WTC11 (cell line): ENCODE results near the gene SMPD2. TPM values are rescaled to one million over a fixed set of nuclear protein-coding genes. Genes with fewer than 3 reads are reported as not detected.

ENCODE experiments used
- ATAC-seq: fragments of 200-7000 bp; cut with Tn5 transposase; 2 replicates; pipeline ENCODE4 v1.10.0; 2021; ENCODE audit warnings: mild to moderate bottlenecking, moderate library complexity
- CTCF ChIA-PET: fragments of 300-600 bp; sonication (Branson Sonifier 250); formaldehyde crosslinking; loops from one replicate; lab custom pipeline; 2021; ENCODE audit warnings: antibody characterized with exemption; lab: Charles Lee
- POLR2A ChIA-PET: fragments of 350-600 bp; sonication (Branson Sonifier 250); formaldehyde crosslinking; loops from one replicate; lab custom pipeline; 2021; ENCODE audit warnings: antibody characterized with exemption; lab: Charles Lee
- DNase-seq: peaks from one replicate; pipeline ENCODE4 v3.0.0; 2021; ENCODE audit warnings: low spot score
- H3K27ac Mint-ChIP-seq: 2 replicates; pipeline ENCODE4 v1.8.0; 2021; ENCODE audit warnings: mixed read lengths
- H3K27me3 Mint-ChIP-seq: 2 replicates; pipeline ENCODE4 v1.8.0; 2021; ENCODE audit warnings: low read depth, mild to moderate bottlenecking, moderate library complexity, mixed read lengths
- H3K36me3 Mint-ChIP-seq: 2 replicates; pipeline ENCODE4 v1.8.0; 2021; ENCODE audit warnings: mixed read lengths
- H3K4me1 Mint-ChIP-seq: 2 replicates; pipeline ENCODE4 v1.8.0; 2022; ENCODE audit warnings: mixed read lengths
- H3K4me3 Mint-ChIP-seq: 2 replicates; pipeline ENCODE4 v1.8.0; 2021; ENCODE audit warnings: mild to moderate bottlenecking, moderate library complexity, mixed read lengths
- H3K9me3 Mint-ChIP-seq: 2 replicates; pipeline ENCODE4 v1.8.0; 2021; ENCODE audit warnings: mixed read lengths
- ATF1 ChIP-seq: sonication (generic); formaldehyde crosslinking; IDR thresholded peaks from 2 replicates; pipeline ENCODE4 v1.8.1; 2023; ENCODE audit warnings: mild to moderate bottlenecking, moderate library complexity, missing genetic modification reagents
- CREM ChIP-seq: sonication (generic); formaldehyde crosslinking; IDR thresholded peaks from 2 replicates; pipeline ENCODE4 v1.8.1; 2022; ENCODE audit warnings: mild to moderate bottlenecking, missing genetic modification reagents, moderate library complexity
- ELF4 ChIP-seq: sonication (generic); formaldehyde crosslinking; IDR thresholded peaks from 2 replicates; pipeline ENCODE4 v1.8.1; 2022; ENCODE audit warnings: low read depth, mild to moderate bottlenecking, moderate library complexity, missing genetic modification reagents
- EMX1 ChIP-seq: fragments of 250-450 bp; sonication (Bioruptor Pico); IDR thresholded peaks from 2 replicates; pipeline ENCODE4 v1.8.0; 2021; ENCODE audit warnings: mild to moderate bottlenecking
- JAZF1 ChIP-seq: fragments of 250-450 bp; sonication (Bioruptor Pico); IDR thresholded peaks from 2 replicates; pipeline ENCODE4 v1.9.0; 2021; ENCODE audit warnings: moderate library complexity, mild to moderate bottlenecking, inconsistent platforms
- NR3C1 ChIP-seq: sonication (generic); formaldehyde crosslinking; conservative IDR thresholded peaks from 2 replicates; pipeline ENCODE4 v1.8.1; 2023; ENCODE audit warnings: low read depth, mild to moderate bottlenecking, missing genetic modification reagents
- SMAD3 ChIP-seq: sonication (generic); formaldehyde crosslinking; IDR thresholded peaks from 2 replicates; pipeline ENCODE4 v1.8.0; 2022; ENCODE audit warnings: missing genetic modification reagents, mild to moderate bottlenecking, borderline replicate concordance
- TCF7 ChIP-seq: sonication (generic); formaldehyde crosslinking; IDR thresholded peaks from 2 replicates; pipeline ENCODE4 v1.8.0; 2022; ENCODE audit warnings: mild to moderate bottlenecking, low read depth, missing genetic modification reagents, moderate library complexity
- TP53 ChIP-seq: sonication (generic); formaldehyde crosslinking; IDR thresholded peaks from 2 replicates; pipeline ENCODE4 v1.8.1; 2023; ENCODE audit warnings: mild to moderate bottlenecking, missing genetic modification reagents
- ZNF121 ChIP-seq: sonication (generic); formaldehyde crosslinking; IDR thresholded peaks from 2 replicates; pipeline ENCODE4 v1.8.0; 2023; ENCODE audit warnings: missing genetic modification reagents
- ZNF416 ChIP-seq: fragments of 250-450 bp; sonication (Bioruptor Pico); IDR thresholded peaks from 2 replicates; pipeline ENCODE4 v1.9.0; 2021; ENCODE audit warnings: mild to moderate bottlenecking, inconsistent platforms
- total RNA-seq: library from RNA; stranded (reverse); gene quantifications from 3 replicates; pipeline ENCODE4 v1.2.3, GENCODE V29; 2021
- TF ChIP-seq, protein P1 (sequence below): sonication (generic); formaldehyde crosslinking; IDR thresholded peaks from 2 replicates; pipeline ENCODE4 v1.8.0; 2023; ENCODE audit warnings: missing genetic modification reagents, mild to moderate bottlenecking, borderline replicate concordance
- TF ChIP-seq, protein P2 (sequence below): sonication (generic); formaldehyde crosslinking; IDR thresholded peaks from 2 replicates; pipeline ENCODE4 v1.8.1; 2022; ENCODE audit warnings: low read depth, mild to moderate bottlenecking, moderate library complexity, missing genetic modification reagents, borderline replicate concordance
- TF ChIP-seq, protein P3 (sequence below): sonication (generic); formaldehyde crosslinking; IDR thresholded peaks from 2 replicates; pipeline ENCODE4 v1.8.0; 2022; ENCODE audit warnings: mild to moderate bottlenecking, missing genetic modification reagents
- TF ChIP-seq, protein P4 (sequence below): fragments of 250-450 bp; sonication (Bioruptor Pico); IDR thresholded peaks from 2 replicates; pipeline ENCODE4 v1.9.0; 2021; ENCODE audit warnings: mild to moderate bottlenecking
- TF ChIP-seq, protein P5 (sequence below): sonication (generic); formaldehyde crosslinking; IDR thresholded peaks from 2 replicates; pipeline ENCODE4 v1.8.0; 2023; ENCODE audit warnings: mild to moderate bottlenecking, missing genetic modification reagents
- TF ChIP-seq, protein P6 (sequence below): sonication (generic); formaldehyde crosslinking; IDR thresholded peaks from 2 replicates; pipeline ENCODE4 v1.8.1; 2023; ENCODE audit warnings: mild to moderate bottlenecking, missing genetic modification reagents, moderate library complexity
- TF ChIP-seq, protein P7 (sequence below): sonication (generic); formaldehyde crosslinking; IDR thresholded peaks from 2 replicates; pipeline ENCODE4 v1.8.1; 2022; ENCODE audit warnings: low read depth, missing genetic modification reagents, borderline replicate concordance
- TF ChIP-seq, protein P8 (sequence below): sonication (generic); formaldehyde crosslinking; IDR thresholded peaks from 2 replicates; pipeline ENCODE4 v1.8.0; 2023; ENCODE audit warnings: missing genetic modification reagents

Gene SMPD2
- total RNA-seq, 1 experiment from 2014 or later, result 13.1 TPM

DNA sequence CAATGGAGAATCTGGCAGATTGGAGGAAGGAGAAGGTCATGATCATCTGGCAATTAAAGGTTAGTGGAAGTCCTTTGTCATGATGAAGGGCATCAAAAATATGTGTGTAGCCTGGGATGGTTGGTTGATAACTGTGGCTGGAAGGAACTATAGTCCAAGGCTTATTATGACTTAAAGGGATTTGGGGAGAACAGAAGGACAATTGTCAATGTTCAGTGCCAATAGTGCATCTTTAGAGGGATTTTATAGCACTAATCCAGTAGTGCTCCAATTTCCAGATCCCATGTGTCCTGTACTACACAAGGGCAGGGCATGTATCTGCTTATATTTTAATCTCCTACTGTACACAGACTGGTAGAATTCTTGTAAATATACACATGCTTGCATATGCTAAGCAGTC, 47.5 kb downstream of the SMPD2 start (continued):
- TF ChIP-seq, protein P1, sequence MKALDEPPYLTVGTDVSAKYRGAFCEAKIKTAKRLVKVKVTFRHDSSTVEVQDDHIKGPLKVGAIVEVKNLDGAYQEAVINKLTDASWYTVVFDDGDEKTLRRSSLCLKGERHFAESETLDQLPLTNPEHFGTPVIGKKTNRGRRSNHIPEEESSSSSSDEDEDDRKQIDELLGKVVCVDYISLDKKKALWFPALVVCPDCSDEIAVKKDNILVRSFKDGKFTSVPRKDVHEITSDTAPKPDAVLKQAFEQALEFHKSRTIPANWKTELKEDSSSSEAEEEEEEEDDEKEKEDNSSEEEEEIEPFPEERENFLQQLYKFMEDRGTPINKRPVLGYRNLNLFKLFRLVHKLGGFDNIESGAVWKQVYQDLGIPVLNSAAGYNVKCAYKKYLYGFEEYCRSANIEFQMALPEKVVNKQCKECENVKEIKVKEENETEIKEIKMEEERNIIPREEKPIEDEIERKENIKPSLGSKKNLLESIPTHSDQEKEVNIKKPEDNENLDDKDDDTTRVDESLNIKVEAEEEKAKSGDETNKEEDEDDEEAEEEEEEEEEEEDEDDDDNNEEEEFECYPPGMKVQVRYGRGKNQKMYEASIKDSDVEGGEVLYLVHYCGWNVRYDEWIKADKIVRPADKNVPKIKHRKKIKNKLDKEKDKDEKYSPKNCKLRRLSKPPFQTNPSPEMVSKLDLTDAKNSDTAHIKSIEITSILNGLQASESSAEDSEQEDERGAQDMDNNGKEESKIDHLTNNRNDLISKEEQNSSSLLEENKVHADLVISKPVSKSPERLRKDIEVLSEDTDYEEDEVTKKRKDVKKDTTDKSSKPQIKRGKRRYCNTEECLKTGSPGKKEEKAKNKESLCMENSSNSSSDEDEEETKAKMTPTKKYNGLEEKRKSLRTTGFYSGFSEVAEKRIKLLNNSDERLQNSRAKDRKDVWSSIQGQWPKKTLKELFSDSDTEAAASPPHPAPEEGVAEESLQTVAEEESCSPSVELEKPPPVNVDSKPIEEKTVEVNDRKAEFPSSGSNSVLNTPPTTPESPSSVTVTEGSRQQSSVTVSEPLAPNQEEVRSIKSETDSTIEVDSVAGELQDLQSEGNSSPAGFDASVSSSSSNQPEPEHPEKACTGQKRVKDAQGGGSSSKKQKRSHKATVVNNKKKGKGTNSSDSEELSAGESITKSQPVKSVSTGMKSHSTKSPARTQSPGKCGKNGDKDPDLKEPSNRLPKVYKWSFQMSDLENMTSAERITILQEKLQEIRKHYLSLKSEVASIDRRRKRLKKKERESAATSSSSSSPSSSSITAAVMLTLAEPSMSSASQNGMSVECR (CRISPR knock-in tag), result no peak
- TF ChIP-seq, protein P2, sequence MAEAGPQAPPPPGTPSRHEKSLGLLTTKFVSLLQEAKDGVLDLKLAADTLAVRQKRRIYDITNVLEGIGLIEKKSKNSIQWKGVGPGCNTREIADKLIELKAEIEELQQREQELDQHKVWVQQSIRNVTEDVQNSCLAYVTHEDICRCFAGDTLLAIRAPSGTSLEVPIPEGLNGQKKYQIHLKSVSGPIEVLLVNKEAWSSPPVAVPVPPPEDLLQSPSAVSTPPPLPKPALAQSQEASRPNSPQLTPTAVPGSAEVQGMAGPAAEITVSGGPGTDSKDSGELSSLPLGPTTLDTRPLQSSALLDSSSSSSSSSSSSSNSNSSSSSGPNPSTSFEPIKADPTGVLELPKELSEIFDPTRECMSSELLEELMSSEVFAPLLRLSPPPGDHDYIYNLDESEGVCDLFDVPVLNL (CRISPR knock-in tag), result no peak
- TF ChIP-seq, protein P3, sequence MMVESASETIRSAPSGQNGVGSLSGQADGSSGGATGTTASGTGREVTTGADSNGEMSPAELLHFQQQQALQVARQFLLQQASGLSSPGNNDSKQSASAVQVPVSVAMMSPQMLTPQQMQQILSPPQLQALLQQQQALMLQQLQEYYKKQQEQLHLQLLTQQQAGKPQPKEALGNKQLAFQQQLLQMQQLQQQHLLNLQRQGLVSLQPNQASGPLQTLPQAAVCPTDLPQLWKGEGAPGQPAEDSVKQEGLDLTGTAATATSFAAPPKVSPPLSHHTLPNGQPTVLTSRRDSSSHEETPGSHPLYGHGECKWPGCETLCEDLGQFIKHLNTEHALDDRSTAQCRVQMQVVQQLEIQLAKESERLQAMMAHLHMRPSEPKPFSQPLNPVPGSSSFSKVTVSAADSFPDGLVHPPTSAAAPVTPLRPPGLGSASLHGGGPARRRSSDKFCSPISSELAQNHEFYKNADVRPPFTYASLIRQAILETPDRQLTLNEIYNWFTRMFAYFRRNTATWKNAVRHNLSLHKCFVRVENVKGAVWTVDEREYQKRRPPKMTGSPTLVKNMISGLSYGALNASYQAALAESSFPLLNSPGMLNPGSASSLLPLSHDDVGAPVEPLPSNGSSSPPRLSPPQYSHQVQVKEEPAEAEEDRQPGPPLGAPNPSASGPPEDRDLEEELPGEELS (CRISPR knock-in tag), result no peak
- TF ChIP-seq ZNF416 (CRISPR knock-in tag) (no peak), SMAD3 (no peak), TCF7 (CRISPR knock-in tag) (no peak)
- TF ChIP-seq, protein P4, sequence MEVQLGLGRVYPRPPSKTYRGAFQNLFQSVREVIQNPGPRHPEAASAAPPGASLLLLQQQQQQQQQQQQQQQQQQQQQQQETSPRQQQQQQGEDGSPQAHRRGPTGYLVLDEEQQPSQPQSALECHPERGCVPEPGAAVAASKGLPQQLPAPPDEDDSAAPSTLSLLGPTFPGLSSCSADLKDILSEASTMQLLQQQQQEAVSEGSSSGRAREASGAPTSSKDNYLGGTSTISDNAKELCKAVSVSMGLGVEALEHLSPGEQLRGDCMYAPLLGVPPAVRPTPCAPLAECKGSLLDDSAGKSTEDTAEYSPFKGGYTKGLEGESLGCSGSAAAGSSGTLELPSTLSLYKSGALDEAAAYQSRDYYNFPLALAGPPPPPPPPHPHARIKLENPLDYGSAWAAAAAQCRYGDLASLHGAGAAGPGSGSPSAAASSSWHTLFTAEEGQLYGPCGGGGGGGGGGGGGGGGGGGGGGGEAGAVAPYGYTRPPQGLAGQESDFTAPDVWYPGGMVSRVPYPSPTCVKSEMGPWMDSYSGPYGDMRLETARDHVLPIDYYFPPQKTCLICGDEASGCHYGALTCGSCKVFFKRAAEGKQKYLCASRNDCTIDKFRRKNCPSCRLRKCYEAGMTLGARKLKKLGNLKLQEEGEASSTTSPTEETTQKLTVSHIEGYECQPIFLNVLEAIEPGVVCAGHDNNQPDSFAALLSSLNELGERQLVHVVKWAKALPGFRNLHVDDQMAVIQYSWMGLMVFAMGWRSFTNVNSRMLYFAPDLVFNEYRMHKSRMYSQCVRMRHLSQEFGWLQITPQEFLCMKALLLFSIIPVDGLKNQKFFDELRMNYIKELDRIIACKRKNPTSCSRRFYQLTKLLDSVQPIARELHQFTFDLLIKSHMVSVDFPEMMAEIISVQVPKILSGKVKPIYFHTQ (CRISPR knock-in tag), result no peak

DNA sequence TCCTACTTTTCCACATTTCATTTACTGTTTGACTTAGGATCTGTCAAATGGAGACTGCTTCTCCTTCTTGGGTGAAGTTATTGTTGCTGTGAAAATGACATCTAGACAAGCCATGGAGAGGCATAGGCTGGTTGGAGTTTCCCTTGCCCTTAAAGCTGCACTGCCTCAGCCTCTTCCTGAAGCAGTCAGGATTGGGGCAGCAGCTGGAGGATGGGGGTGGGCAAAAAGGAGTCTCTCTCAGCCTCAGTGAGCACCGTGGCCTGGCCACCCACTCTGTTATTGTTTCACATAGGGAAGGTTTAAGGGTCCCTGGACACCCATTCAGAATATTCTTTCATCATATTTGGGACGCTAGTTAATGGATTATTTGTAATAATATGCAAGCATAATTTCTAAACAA, 50.2 kb downstream of the SMPD2 start:
- no peaks in the 10 kb centered on the region for H3K36me3 Mint-ChIP-seq
- CTCF ChIA-PET, result interaction anchor here (0.7 to 2.5 kb wide), 6 partner anchors 10 to 868 kb away, joined by 4 to 10 read pairs (median 6); no protein-coding TSS in a partner anchor
- H3K9me3 Mint-ChIP-seq, result no peaks in the 10 kb centered on the region
- no peaks in the 10 kb centered on the region for H3K27me3 Mint-ChIP-seq
- no peak for TF ChIP-seq TP53 (CRISPR knock-in tag)
- no peak for TF ChIP-seq JAZF1 (CRISPR knock-in tag)
- no peak for TF ChIP-seq NR3C1 (CRISPR knock-in tag)
- TF ChIP-seq ELF4 (CRISPR knock-in tag), result no peak
- TF ChIP-seq, protein P5, sequence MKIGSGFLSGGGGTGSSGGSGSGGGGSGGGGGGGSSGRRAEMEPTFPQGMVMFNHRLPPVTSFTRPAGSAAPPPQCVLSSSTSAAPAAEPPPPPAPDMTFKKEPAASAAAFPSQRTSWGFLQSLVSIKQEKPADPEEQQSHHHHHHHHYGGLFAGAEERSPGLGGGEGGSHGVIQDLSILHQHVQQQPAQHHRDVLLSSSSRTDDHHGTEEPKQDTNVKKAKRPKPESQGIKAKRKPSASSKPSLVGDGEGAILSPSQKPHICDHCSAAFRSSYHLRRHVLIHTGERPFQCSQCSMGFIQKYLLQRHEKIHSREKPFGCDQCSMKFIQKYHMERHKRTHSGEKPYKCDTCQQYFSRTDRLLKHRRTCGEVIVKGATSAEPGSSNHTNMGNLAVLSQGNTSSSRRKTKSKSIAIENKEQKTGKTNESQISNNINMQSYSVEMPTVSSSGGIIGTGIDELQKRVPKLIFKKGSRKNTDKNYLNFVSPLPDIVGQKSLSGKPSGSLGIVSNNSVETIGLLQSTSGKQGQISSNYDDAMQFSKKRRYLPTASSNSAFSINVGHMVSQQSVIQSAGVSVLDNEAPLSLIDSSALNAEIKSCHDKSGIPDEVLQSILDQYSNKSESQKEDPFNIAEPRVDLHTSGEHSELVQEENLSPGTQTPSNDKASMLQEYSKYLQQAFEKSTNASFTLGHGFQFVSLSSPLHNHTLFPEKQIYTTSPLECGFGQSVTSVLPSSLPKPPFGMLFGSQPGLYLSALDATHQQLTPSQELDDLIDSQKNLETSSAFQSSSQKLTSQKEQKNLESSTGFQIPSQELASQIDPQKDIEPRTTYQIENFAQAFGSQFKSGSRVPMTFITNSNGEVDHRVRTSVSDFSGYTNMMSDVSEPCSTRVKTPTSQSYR (CRISPR knock-in tag), result no peak
- TF ChIP-seq ZNF121 (CRISPR knock-in tag), result no peak
- TF ChIP-seq EMX1, result no peak
- TF ChIP-seq, protein P6, sequence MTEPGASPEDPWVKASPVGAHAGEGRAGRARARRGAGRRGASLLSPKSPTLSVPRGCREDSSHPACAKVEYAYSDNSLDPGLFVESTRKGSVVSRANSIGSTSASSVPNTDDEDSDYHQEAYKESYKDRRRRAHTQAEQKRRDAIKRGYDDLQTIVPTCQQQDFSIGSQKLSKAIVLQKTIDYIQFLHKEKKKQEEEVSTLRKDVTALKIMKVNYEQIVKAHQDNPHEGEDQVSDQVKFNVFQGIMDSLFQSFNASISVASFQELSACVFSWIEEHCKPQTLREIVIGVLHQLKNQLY (CRISPR knock-in tag), result no peak
- TF ChIP-seq ATF1 (CRISPR knock-in tag), result no peak
- no peak for TF ChIP-seq TCF7 (CRISPR knock-in tag)
- TF ChIP-seq CREM (CRISPR knock-in tag), result no peak
- TF ChIP-seq, protein P7, sequence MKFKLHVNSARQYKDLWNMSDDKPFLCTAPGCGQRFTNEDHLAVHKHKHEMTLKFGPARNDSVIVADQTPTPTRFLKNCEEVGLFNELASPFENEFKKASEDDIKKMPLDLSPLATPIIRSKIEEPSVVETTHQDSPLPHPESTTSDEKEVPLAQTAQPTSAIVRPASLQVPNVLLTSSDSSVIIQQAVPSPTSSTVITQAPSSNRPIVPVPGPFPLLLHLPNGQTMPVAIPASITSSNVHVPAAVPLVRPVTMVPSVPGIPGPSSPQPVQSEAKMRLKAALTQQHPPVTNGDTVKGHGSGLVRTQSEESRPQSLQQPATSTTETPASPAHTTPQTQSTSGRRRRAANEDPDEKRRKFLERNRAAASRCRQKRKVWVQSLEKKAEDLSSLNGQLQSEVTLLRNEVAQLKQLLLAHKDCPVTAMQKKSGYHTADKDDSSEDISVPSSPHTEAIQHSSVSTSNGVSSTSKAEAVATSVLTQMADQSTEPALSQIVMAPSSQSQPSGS (CRISPR knock-in tag), result no peak
- TF ChIP-seq, protein P8, sequence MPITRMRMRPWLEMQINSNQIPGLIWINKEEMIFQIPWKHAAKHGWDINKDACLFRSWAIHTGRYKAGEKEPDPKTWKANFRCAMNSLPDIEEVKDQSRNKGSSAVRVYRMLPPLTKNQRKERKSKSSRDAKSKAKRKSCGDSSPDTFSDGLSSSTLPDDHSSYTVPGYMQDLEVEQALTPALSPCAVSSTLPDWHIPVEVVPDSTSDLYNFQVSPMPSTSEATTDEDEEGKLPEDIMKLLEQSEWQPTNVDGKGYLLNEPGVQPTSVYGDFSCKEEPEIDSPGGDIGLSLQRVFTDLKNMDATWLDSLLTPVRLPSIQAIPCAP, result no peak
- POLR2A ChIA-PET, result interaction anchor here (0.7 kb wide), 1 partner anchor 15 kb away, joined by 5 read pairs; no protein-coding TSS in a partner anchor
- ATAC-seq (peak; percentile 47), DNase-seq (no peak)
- peak overlapping the region; percentile 50; the same call in 1 of the 2 replicates for H3K27ac Mint-ChIP-seq
- H3K4me3 Mint-ChIP-seq, result peak overlapping the region; percentile 18; the same call in 1 of the 2 replicates
- peaks cover 47% of the 10 kb centered on the region for H3K4me1 Mint-ChIP-seq
